Endothelial cell of umbilical vein (primary cell): Measurements from ENCODE around the gene RUBCN.
A peak's percentile ranks its signal among the peaks of the same experiment; 100 is the strongest.
"Not testable (repeated sequence)": the region's sequence is repeated elsewhere in the genome, so short reads cannot be mapped to it uniquely, and the experiment has no call there.

Experiments
- CTCF ChIP-seq, 2 donors: IDR thresholded peaks; 1 replicate in 1 of 2; 2 replicates in 1 of 2; pipeline ENCODE4 v1.5.1; 2011; ENCODE audit warnings: low read length in 2 of 2, mild to moderate bottlenecking in 2 of 2, moderate library complexity in 2 of 2, control low read depth in 1 of 2, inconsistent platforms in 1 of 2, low read depth in 1 of 2; ENCODE audit not compliant: insufficient read depth in 1 of 2; ENCODE audit errors: extremely low read depth in 1 of 2
- EZH2 ChIP-seq: IDR thresholded peaks from 2 replicates; pipeline ENCODE4 v1.6.1; 2012; ENCODE audit warnings: borderline replicate concordance, low read depth, mild to moderate bottlenecking, moderate library complexity, low read length, inconsistent platforms; ENCODE audit not compliant: severe bottlenecking
- GATA2 ChIP-seq: IDR thresholded peaks from 2 replicates; pipeline ENCODE4 v1.7.0; 2011; ENCODE audit warnings: low read depth, mild to moderate bottlenecking, moderate library complexity, mixed read lengths, low read length; ENCODE audit not compliant: insufficient read length, insufficient read depth
- MAX ChIP-seq: IDR thresholded peaks from 2 replicates; pipeline ENCODE4 v1.6.1; 2011; ENCODE audit not compliant: insufficient read depth, insufficient read length
- POLR2A ChIP-seq: IDR thresholded peaks from 2 replicates; pipeline ENCODE4 v1.6.1; 2012; ENCODE audit warnings: low read depth, mild to moderate bottlenecking, control low read depth, low read length
- POLR2AphosphoS5 ChIP-seq: IDR thresholded peaks from 2 replicates; pipeline ENCODE4 v1.6.1; 2012; ENCODE audit warnings: low read depth, mild to moderate bottlenecking, control low read depth, low read length, moderate library complexity; ENCODE audit not compliant: insufficient read depth

GRCh38 chr3:197631989-197632388 is 104.7 kb downstream of the RUBCN start:
- TF ChIP-seq POLR2A, POLR2AphosphoS5, EZH2, GATA2, MAX: not testable (repeated sequence)
- TF ChIP-seq CTCF (IDR thresholded peaks at IDR 0.05; ENCODE audit: extremely low read depth in 1 of 2, insufficient read depth in 1 of 2, low read depth in 1 of 2, low read length in 2 of 2), result peak in 1 of 2 donors; percentile 32
